Osteoblast (primary cell): ENCODE results near the gene GAB3. TPM values are rescaled to one million over a fixed set of nuclear protein-coding genes. Genes with fewer than 3 reads are reported as not detected.
A peak's percentile ranks its signal among the peaks of the same experiment; 100 is the strongest.
"Not testable (repeated sequence)": the region's sequence is repeated elsewhere in the genome, so short reads cannot be mapped to it uniquely, and the experiment has no call there.

Experiments used
- DNase-seq: peaks from one replicate; pipeline ENCODE4 v3.0.0; 2011; ENCODE audit warnings: low spot score, mixed read lengths; ENCODE audit not compliant: insufficient read length; ENCODE audit errors: missing footprints
- H2AFZ ChIP-seq: 2 replicates; pipeline ENCODE4 v1.6.0; 2011; ENCODE audit warnings: mild to moderate bottlenecking, low read length
- H3K27ac ChIP-seq: 2 replicates; pipeline ENCODE4 v1.5.1; 2011; ENCODE audit warnings: mild to moderate bottlenecking, low read depth, low read length, moderate library complexity
- H3K27me3 ChIP-seq: 2 replicates; pipeline ENCODE4 v1.6.0; 2012; ENCODE audit warnings: mild to moderate bottlenecking, control low read depth, inconsistent platforms, low read length, moderate library complexity; ENCODE audit not compliant: insufficient read depth
- H3K36me3 ChIP-seq: 2 replicates; pipeline ENCODE4 v1.5.1; 2011; ENCODE audit warnings: mild to moderate bottlenecking, low read length, control low read depth, moderate library complexity; ENCODE audit not compliant: insufficient read depth
- H3K4me1 ChIP-seq: 2 replicates; pipeline ENCODE4 v1.5.1; 2011; ENCODE audit warnings: mild to moderate bottlenecking, low read length, control low read depth, moderate library complexity; ENCODE audit not compliant: insufficient read depth
- H3K4me2 ChIP-seq: 2 replicates; pipeline ENCODE4 v1.6.0; 2011; ENCODE audit warnings: mild to moderate bottlenecking, low read length; ENCODE audit not compliant: insufficient read depth
- H3K4me3 ChIP-seq: fragments of 200-600 bp; sonication (generic); 3 replicates; pipeline ENCODE4 v1.5.1; 2012; ENCODE audit warnings: mild to moderate bottlenecking, low read length, inconsistent platforms; ENCODE audit not compliant: insufficient read depth
- H3K79me2 ChIP-seq: 2 replicates; pipeline ENCODE4 v1.6.0; 2012; ENCODE audit warnings: mild to moderate bottlenecking, low read length, control low read depth, inconsistent platforms; ENCODE audit not compliant: insufficient read depth
- H3K9me3 ChIP-seq: 2 replicates; pipeline ENCODE4 v1.5.1; 2011; ENCODE audit warnings: low read depth, low read length, control low read depth
- H4K20me1 ChIP-seq: 2 replicates; pipeline ENCODE4 v1.6.0; 2012; ENCODE audit warnings: mild to moderate bottlenecking, low read length, control low read depth; ENCODE audit not compliant: insufficient read depth
- total RNA-seq: library from RNA; depleted of rRNA; stranded (reverse); fragments of >200 nt; gene quantifications from 2 replicates; pipeline ENCODE4 v1.2.3, GENCODE V29; 2012
- TF ChIP-seq, protein P1 (sequence below): IDR thresholded peaks from 2 replicates; pipeline ENCODE4 v1.5.1; 2011; ENCODE audit warnings: mild to moderate bottlenecking, low read depth, low read length, moderate library complexity; ENCODE audit errors: extremely low read depth

The GAB3 gene
- total RNA-seq, 1 donor: 6.9 TPM

DNA sequence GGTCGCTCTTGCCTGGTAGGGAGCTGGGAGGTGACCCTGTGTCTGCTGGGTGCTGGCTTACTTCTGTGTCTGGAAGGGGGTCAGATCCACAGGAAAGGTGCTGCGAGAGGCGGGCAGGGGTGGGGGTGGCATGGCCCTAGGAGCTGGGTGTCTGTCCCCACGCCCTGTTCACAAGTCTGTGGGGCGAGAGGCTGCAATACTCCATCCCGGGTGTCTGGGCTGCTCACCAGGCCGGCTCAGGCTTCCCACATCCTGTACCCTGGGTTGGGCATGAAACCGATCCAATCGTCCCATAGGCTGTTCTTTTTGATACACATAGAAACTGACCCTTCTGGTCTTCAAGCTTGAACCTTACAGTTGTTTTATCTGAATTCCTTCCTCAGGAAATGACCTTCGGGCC is 96.5 kb downstream of the GAB3 start:
- no peak overlapping the region for H3K4me2 ChIP-seq

DNA sequence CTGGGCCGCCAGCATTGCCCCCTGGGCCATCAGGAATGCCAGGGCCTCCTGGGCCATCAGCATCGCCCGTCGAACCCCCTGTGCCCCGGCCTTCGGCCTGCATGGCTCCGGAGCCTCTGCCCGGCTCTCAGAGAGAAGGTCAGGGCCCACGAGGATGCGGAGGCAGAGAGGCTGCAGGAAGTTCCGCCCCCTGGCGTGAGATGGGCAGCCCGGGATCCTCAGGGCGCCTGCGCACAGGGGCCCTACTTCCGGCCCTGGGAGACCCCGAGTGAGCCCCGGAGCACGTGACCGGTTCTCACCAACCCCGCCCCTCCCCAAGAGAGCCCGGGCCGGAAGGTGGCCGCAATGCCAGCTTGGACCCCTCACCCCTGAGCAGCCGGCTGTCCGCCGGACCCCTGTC is 97.5 kb downstream of the GAB3 start, which contains the start of gene CTAG2:
Gene CTAG2 (minus strand): TSS at position 167 of the 400 bp plus-strand sequence. CDS start 64 bp downstream, at position 103.
- not testable (repeated sequence) for H3K4me1 ChIP-seq, H3K27me3 ChIP-seq, H4K20me1 ChIP-seq, H3K4me2 ChIP-seq, H3K79me2 ChIP-seq, H2AFZ ChIP-seq, H3K27ac ChIP-seq, H3K4me3 ChIP-seq, H3K9me3 ChIP-seq, DNase-seq, H3K36me3 ChIP-seq

More for the DNA sequence above, 96.5 kb downstream of the GAB3 start:
- H3K9me3 ChIP-seq: no peaks in the 10 kb centered on the region
- H3K27ac ChIP-seq: no peak overlapping the region
- peak; percentile 81 for DNase-seq
- H3K27me3 ChIP-seq: no peaks in the 10 kb centered on the region
- no peak overlapping the region for H3K4me3 ChIP-seq
- no peaks in the 10 kb centered on the region for H3K4me1 ChIP-seq
- no peaks in the 10 kb centered on the region for H3K79me2 ChIP-seq
- no peaks in the 10 kb centered on the region for H3K36me3 ChIP-seq
- TF ChIP-seq, protein P1, sequence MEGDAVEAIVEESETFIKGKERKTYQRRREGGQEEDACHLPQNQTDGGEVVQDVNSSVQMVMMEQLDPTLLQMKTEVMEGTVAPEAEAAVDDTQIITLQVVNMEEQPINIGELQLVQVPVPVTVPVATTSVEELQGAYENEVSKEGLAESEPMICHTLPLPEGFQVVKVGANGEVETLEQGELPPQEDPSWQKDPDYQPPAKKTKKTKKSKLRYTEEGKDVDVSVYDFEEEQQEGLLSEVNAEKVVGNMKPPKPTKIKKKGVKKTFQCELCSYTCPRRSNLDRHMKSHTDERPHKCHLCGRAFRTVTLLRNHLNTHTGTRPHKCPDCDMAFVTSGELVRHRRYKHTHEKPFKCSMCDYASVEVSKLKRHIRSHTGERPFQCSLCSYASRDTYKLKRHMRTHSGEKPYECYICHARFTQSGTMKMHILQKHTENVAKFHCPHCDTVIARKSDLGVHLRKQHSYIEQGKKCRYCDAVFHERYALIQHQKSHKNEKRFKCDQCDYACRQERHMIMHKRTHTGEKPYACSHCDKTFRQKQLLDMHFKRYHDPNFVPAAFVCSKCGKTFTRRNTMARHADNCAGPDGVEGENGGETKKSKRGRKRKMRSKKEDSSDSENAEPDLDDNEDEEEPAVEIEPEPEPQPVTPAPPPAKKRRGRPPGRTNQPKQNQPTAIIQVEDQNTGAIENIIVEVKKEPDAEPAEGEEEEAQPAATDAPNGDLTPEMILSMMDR: no peak
- H2AFZ ChIP-seq: no peak overlapping the region
- no peaks in the 10 kb centered on the region for H4K20me1 ChIP-seq

DNA sequence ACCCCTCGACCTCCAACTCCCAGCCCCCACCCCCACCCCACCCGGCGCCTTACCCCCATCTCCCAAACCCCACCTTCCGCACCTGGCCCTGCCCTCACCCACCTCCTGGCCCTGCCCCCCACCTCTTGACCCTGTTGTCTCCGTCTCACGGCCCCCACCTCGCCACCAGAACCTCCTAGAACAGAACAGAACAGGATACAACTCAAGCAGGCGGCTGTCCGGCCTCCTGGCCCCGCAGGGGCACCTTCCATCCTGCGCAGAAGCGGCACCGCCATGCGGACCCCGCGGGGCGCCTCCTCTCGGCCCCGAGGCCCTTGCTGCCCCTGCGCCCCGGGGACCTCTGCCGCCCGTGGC is 97.9 kb downstream of the GAB3 start:
- Histone ChIP-seq H3K79me2 (no peaks in the 10 kb centered on the region), H2AFZ (no peak overlapping the region), H3K27ac (no peak overlapping the region), H3K4me3 (no peak overlapping the region), H4K20me1 (no peaks in the 10 kb centered on the region), H3K27me3 (no peaks in the 10 kb centered on the region), H3K9me3 (no peaks in the 10 kb centered on the region), H3K36me3 (no peaks in the 10 kb centered on the region), H3K4me2 (no peak overlapping the region), H3K4me1 (no peaks in the 10 kb centered on the region)
- DNase-seq: no peak
- TF ChIP-seq, protein P1: no peak

DNA sequence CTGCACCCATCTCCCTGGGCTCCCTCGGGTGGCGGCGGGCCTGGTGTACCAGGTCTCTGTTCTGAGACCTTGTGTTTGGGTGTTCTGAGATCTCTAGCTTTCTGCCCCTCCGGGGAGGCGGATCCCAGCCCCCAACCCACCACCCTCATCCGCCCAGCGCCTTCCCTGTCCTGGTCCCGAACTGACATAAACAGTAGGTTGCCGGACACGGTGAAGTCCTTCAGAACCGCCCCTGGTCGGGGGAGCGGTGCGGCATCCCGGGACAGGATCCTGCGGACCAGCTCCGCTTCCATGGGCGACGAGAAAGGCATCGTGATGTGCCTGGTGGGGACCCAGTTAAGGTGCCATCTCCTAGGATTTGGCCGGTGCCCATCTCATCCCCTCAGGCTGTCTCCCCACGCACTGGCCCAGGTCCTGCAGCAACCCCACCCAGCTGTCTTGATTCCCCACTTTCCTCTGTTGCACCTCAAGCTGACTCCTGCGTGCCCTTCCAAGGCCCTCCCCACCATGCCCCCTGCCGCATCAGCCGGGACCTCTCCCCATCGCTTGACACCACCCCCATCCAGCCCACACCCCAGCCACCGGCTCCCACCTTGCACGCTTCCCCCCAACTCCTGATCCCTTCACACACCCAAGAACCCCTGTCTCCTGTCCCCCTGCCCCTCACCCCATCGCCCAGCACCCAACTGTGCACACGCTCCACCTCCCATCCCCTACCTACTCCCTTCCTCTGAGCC is 98.4 kb downstream of the GAB3 start:
- TF ChIP-seq, protein P1: no peak
- Histone ChIP-seq H3K4me3 (no peak overlapping the region), H3K27ac (no peak overlapping the region), H2AFZ (no peak overlapping the region), H3K36me3 (no peaks in the 10 kb centered on the region), H3K27me3 (no peaks in the 10 kb centered on the region), H3K79me2 (no peaks in the 10 kb centered on the region), H3K4me1 (no peaks in the 10 kb centered on the region), H4K20me1 (no peaks in the 10 kb centered on the region), H3K4me2 (no peak overlapping the region), H3K9me3 (no peaks in the 10 kb centered on the region)
- DNase-seq: peak; percentile 77
